NT2/D1 (cell line): ENCODE data around the gene TMEM178A.

Source experiments
- SUZ12 ChIP-seq: IDR thresholded peaks from 2 replicates; pipeline ENCODE4 v1.6.1; 2011; ENCODE audit not compliant: insufficient read length, insufficient read depth; ENCODE audit errors: extremely low read depth
- YY1 ChIP-seq: IDR thresholded peaks from 2 replicates; pipeline ENCODE4 v1.6.1; 2011; ENCODE audit not compliant: insufficient read length, insufficient read depth
- ZNF274 ChIP-seq: IDR thresholded peaks from 2 replicates; pipeline ENCODE4 v1.6.1; 2011; ENCODE audit warnings: mild to moderate bottlenecking, low read depth, low read length

GRCh38 chr2:39638581-39638980, 27.1 kb upstream of the TMEM178A start:
- TF ChIP-seq ZNF274 (no peak), YY1 (no peak), SUZ12 (no peak)
